GM23338 (cell line): ENCODE measurements around the gene SCGN. TPM values are rescaled to one million over a fixed set of nuclear protein-coding genes. Genes with fewer than 3 reads are reported as not detected.

Source experiments
- ATAC-seq: fragments of 200-7000 bp; cut with Tn5 transposase; 3 replicates; pipeline ENCODE4 v1.9.1; 2020
- DNase-seq: peaks from one replicate; pipeline ENCODE4 v3.0.0-alpha.2; 2015; ENCODE audit warnings: low spot score
- H2AFZ ChIP-seq: fragments of 200-600 bp; sonication (generic); 2 replicates; pipeline ENCODE4 v1.8.0; 2016; ENCODE audit warnings: antibody characterized with exemption, mild to moderate bottlenecking, moderate library complexity
- H3F3A ChIP-seq: fragments of 200-600 bp; sonication (generic); replicated peaks from 2 replicates; pipeline ENCODE4 v1.8.0; 2017; ENCODE audit warnings: antibody characterized with exemption, mixed run types, low read depth
- H3K27ac ChIP-seq: fragments of 200-600 bp; sonication (generic); 2 replicates; pipeline ENCODE4 v1.6.1; 2016; ENCODE audit warnings: low read depth
- H3K27me3 ChIP-seq: fragments of 200-600 bp; sonication (generic); 2 replicates; pipeline ENCODE4 v1.8.0; 2016; ENCODE audit warnings: mild to moderate bottlenecking, mixed run types, moderate library complexity; ENCODE audit not compliant: insufficient read depth
- H3K36me3 ChIP-seq: fragments of 200-600 bp; sonication (generic); 2 replicates; pipeline ENCODE4 v1.8.0; 2016; ENCODE audit warnings: mild to moderate bottlenecking; ENCODE audit not compliant: insufficient read depth
- H3K4me1 ChIP-seq: fragments of 200-600 bp; sonication (generic); 2 replicates; pipeline ENCODE4 v1.8.0; 2016; ENCODE audit warnings: mild to moderate bottlenecking, moderate library complexity; ENCODE audit not compliant: insufficient read depth
- H3K4me2 ChIP-seq: fragments of 200-600 bp; sonication (generic); 2 replicates; pipeline ENCODE4 v1.7.1; 2017; ENCODE audit warnings: mixed run types
- H3K4me3 ChIP-seq: fragments of 200-600 bp; sonication (generic); 2 replicates; pipeline ENCODE4 v1.6.1; 2016; ENCODE audit warnings: mixed run types
- H3K79me2 ChIP-seq: fragments of 200-600 bp; sonication (generic); replicated peaks from 2 replicates; pipeline ENCODE4 v1.8.0; 2017; ENCODE audit warnings: mild to moderate bottlenecking; ENCODE audit not compliant: insufficient read depth
- H3K9me2 ChIP-seq: fragments of 200-600 bp; sonication (generic); 2 replicates; pipeline ENCODE4 v1.8.0; 2017; ENCODE audit not compliant: insufficient read depth
- H4K20me1 ChIP-seq: fragments of 200-600 bp; sonication (generic); replicated peaks from 2 replicates; pipeline ENCODE4 v1.8.0; 2017; ENCODE audit warnings: mild to moderate bottlenecking; ENCODE audit not compliant: insufficient read depth
- H3K27ac Mint-ChIP-seq: 2 replicates; pipeline ENCODE4 v1.8.0; 2020; ENCODE audit warnings: inconsistent platforms, mild to moderate bottlenecking, moderate library complexity, mixed read lengths
- H3K27me3 Mint-ChIP-seq: 3 replicates; pipeline ENCODE4 v1.8.0; 2022; ENCODE audit warnings: low read depth, mild to moderate bottlenecking, moderate library complexity, mixed read lengths, inconsistent platforms; ENCODE audit not compliant: insufficient read depth, poor library complexity
- H3K36me3 Mint-ChIP-seq: 3 replicates; pipeline ENCODE4 v1.8.0; 2021; ENCODE audit warnings: low read depth, mild to moderate bottlenecking, inconsistent platforms, moderate library complexity, mixed read lengths
- H3K4me1 Mint-ChIP-seq: 3 replicates; pipeline ENCODE4 v1.8.0; 2020; ENCODE audit warnings: mild to moderate bottlenecking, inconsistent platforms, mixed read lengths
- H3K4me3 Mint-ChIP-seq: 3 replicates; pipeline ENCODE4 v1.8.0; 2021; ENCODE audit warnings: moderate library complexity, mild to moderate bottlenecking, inconsistent platforms, mixed read lengths
- H3K9me3 Mint-ChIP-seq: 3 replicates; pipeline ENCODE4 v1.8.0; 2020; ENCODE audit warnings: moderate library complexity, mild to moderate bottlenecking, inconsistent platforms, mixed read lengths
- CTCF ChIP-seq, 2 experiments: fragments of 200-600 bp in 1 of 2; sonication (generic) in 1 of 2; conservative IDR thresholded peaks; 2 replicates each; pipeline versions ENCODE4 v1.5.1 to v1.6.1; 2016 to 2017; ENCODE audit warnings: antibody characterized with exemption in 2 of 2, low read depth in 2 of 2, mild to moderate bottlenecking in 2 of 2, moderate library complexity in 1 of 2
- EZH2phosphoT487 ChIP-seq: fragments of 200-600 bp; sonication (generic); IDR thresholded peaks from one replicate; pipeline ENCODE4 v1.8.1; 2018; ENCODE audit warnings: antibody characterized with exemption; ENCODE audit not compliant: unreplicated experiment
- NANOG ChIP-seq: IDR thresholded peaks from 2 replicates; pipeline ENCODE4 v1.6.1; 2016; ENCODE audit warnings: antibody characterized with exemption, borderline replicate concordance
- REST ChIP-seq: IDR thresholded peaks from one replicate; pipeline ENCODE4 v1.6.1; 2018; ENCODE audit warnings: antibody characterized with exemption; ENCODE audit not compliant: unreplicated experiment
- STAT1 ChIP-seq: IDR thresholded peaks from one replicate; pipeline ENCODE4 v1.6.1; 2016; ENCODE audit warnings: antibody characterized with exemption; ENCODE audit not compliant: unreplicated experiment
- ZNF114 ChIP-seq: fragments of 250-450 bp; sonication (Bioruptor Pico); IDR thresholded peaks from 2 replicates; pipeline ENCODE4 v1.5.0; 2020; ENCODE audit warnings: mild to moderate bottlenecking, moderate library complexity
- ZNF331 ChIP-seq: fragments of 250-450 bp; sonication (Bioruptor Pico); IDR thresholded peaks from 2 replicates; pipeline ENCODE4 v1.5.0; 2020; ENCODE audit warnings: low read depth, mild to moderate bottlenecking, moderate library complexity
- ZNF462 ChIP-seq: fragments of 250-450 bp; sonication (Bioruptor Pico); IDR thresholded peaks from 2 replicates; pipeline ENCODE4 v1.5.0; 2020; ENCODE audit warnings: mild to moderate bottlenecking, moderate library complexity
- polyA plus RNA-seq: library from polyadenylated mRNA; unstranded; fragments of >200 nt; fragmentation: Nextera tagmentation; extraction: Ambion mirVana; gene quantifications from 2 replicates; pipeline ENCODE4 v1.2.1, GENCODE V29; 2016
- total RNA-seq: library from RNA; depleted of rRNA; stranded (reverse); fragments of >200 nt; shearing (Covaris generic); gene quantifications from 2 replicates; pipeline ENCODE4 v1.2.3, GENCODE V29; 2014

The SCGN gene
- total and polyA plus RNA-seq, 2 experiments from 2014 or later, result not detected

- no peak for TF ChIP-seq REST
These were observed 51.0 kb downstream of the SCGN start (continued) for GRCh38 chr6:25703005-25703404.

- Histone ChIP-seq H3K27me3 (no peaks in the 10 kb centered on the region), H3K9me2 (no peaks in the 10 kb centered on the region), H3K4me3 (no peak overlapping the region), H2AFZ (no peak overlapping the region), H3K27ac (no peak overlapping the region), H3K4me2 (no peak overlapping the region), H3K4me1 (no peaks in the 10 kb centered on the region), H3K79me2 (no peaks in the 10 kb centered on the region), H4K20me1 (no peaks in the 10 kb centered on the region), H3F3A (no peaks in the 10 kb centered on the region), H3K36me3 (no peaks in the 10 kb centered on the region)
- no peak overlapping the region for H3K27ac Mint-ChIP-seq
- no peak for DNase-seq
- no peak for TF ChIP-seq CTCF (conservative IDR thresholded peaks at IDR 0.05; ENCODE audit: low read depth in 2 of 2)
- no peak overlapping the region for H3K4me3 Mint-ChIP-seq
- H3K36me3 Mint-ChIP-seq, result no peaks in the 10 kb centered on the region
- no peaks in the 10 kb centered on the region for H3K4me1 Mint-ChIP-seq
- H3K27me3 Mint-ChIP-seq, result no peaks in the 10 kb centered on the region
- no peak for ATAC-seq
- no peaks in the 10 kb centered on the region; the same call in 2 of the 3 replicates for H3K9me3 Mint-ChIP-seq
These were observed 52.0 kb downstream of the SCGN start for GRCh38 chr6:25704001-25704400.

GRCh38 chr6:25706314-25707014 is 54.4 kb downstream of the SCGN start:
- Histone ChIP-seq H4K20me1 (no peaks in the 10 kb centered on the region), H3K4me3 (no peak overlapping the region), H3K27me3 (no peaks in the 10 kb centered on the region), H3K27ac (no peak overlapping the region), H3F3A (no peaks in the 10 kb centered on the region), H3K4me1 (no peaks in the 10 kb centered on the region), H3K79me2 (no peaks in the 10 kb centered on the region), H3K36me3 (no peaks in the 10 kb centered on the region), H2AFZ (peak overlapping the region; percentile 56; the same call in 1 of the 2 replicates), H3K4me2 (no peak overlapping the region), H3K9me2 (no peaks in the 10 kb centered on the region)
- ATAC-seq (no peak), DNase-seq (no peak)
- Mint-ChIP-seq H3K4me3 (no peak overlapping the region), H3K9me3 (no peaks in the 10 kb centered on the region), H3K27ac (no peak overlapping the region), H3K36me3 (no peaks in the 10 kb centered on the region), H3K4me1 (no peaks in the 10 kb centered on the region), H3K27me3 (no peaks in the 10 kb centered on the region)
- TF ChIP-seq ZNF114 (CRISPR knock-in tag), result no peak
- no peak for TF ChIP-seq STAT1
- TF ChIP-seq EZH2phosphoT487, result no peak
- no peak for TF ChIP-seq ZNF462 (CRISPR knock-in tag)
- no peak for TF ChIP-seq ZNF331 (CRISPR knock-in tag)
- no peak for TF ChIP-seq NANOG
